Activated naive CD4-positive, alpha-beta T cell (primary cell): Measurements from ENCODE around the gene SUSD3.
"Not testable (repeated sequence)": the region's sequence is repeated elsewhere in the genome, so short reads cannot be mapped to it uniquely, and the experiment has no call there.

Source experiments
- DNase-seq, 4 experiments: peaks; one replicate each; lab custom pipeline; 2025; lab: John Stamatoyannopoulos, UW

Gene SUSD3

DNA sequence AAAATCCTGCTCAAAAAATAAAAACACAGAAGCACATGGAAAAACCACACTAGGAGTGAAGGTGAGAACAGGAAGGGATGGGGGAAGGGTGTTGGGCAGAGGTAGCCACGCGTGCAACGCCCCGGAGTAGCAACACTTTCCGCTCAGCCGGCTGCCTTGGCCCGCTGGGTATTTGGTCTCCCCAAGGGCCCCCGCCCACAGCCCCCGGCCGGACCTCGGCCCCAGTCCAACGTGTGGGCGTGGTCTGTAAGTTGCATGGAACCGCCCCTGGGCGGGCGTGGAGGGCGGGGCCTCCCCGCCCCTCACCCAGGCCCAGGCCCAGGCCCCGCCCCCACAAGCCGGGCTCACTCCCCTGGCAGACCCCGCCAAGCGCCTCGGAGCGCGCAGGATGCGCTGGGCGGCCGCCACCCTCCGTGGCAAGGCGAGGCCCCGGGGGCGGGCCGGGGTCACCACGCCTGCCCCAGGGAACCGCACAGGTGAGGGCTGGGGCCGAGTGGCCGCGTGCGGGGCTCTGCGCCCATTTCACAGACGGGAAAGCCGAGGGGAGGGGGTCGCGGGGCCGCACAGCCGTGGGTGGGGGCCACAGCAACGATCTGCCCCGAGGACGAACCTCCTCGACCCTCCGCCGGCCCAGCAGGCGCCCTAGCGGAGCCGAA is at the start of gene SUSD3:
Gene SUSD3, plus strand, starts transcription at position 347 of the 656 bp plus-strand sequence. Its CDS starts 42 bp downstream, at position 389.
- DNase-seq = peak in 3 of 4 experiments; percentile 28 to 71 (median 46)

DNA sequence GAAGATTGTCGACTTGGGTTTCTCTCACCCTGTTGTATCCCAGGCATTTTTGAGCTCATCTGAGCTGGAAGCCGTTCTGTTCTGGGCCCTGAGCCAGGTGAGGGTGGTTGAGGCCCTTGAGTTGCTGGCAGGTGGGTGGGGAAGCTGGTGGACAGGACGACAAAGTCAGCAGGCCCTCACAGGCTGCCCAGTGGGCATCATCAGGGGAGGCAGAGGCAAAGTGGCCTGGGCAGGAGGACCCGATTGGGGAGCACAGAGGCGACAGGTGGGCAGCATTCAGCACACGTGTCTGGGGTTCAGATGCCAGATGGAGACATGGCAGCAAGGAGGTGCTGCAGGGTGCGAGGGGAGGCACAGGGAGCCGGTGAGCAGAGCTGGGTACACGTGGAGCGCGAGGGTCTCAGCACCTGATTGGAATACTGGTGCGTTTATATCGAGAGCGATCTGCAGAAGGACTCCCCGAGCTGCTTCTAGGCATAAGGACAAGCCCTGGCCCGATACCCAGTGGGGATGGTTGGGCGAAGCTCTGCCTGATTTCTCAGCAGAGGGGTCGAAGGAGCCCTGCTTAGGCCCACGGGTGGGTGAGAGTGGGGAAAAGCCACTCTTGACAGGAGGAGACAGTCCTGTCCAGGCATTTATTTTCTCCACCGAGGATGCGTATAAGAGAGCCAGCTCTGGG is 49.0 kb upstream of the SUSD3 start:
- DNase-seq = no peak

DNA sequence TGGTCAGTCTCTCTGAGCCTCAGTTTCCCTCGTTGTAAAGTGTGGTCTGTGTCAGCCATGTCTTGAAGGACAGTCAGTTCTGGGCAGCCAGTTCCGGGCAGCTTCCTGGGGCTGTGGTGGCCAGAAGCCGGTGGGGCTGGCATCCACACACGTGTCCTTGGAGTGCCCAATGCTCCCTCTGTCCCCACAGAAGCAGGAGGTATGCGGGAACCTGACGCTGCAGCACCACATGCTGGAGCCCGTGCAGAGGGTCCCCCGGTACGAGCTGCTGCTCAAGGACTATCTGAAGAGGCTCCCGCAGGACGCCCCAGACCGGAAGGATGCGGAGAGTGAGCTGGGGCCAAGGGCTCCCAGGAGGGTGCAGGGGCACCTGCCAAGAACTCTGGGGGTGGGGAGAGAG is 48.4 kb upstream of the SUSD3 start:
- no peak for DNase-seq

- no peak for DNase-seq
Measured at GRCh38 chr9:93010704-93011103, 47.8 kb upstream of the SUSD3 start.

DNA sequence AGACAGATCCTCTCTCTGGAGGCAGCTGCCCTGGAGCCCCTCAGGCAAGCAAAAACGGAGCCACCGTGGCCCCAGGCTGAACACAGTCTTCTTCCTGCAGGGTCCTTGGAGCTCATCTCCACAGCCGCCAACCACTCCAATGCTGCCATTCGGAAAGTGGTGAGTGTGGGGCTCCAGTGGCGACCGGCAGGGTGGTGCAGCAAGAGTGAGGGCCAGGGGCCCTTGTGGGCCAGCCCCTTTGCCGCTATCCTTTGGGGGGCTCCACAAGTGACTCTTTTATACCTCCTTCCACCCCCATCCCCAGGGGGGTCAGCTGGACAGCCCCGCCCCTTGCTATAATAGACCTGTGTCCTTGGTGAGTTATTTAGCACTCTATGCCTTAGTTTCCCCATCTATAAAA is 47.4 kb upstream of the SUSD3 start:
- no peak for DNase-seq

- DNase-seq = no peak
Measured at GRCh38 chr9:93012963-93013855, 45.3 kb upstream of the SUSD3 start.

- DNase-seq = no peak
Measured at GRCh38 chr9:93013856-93014582, 44.5 kb upstream of the SUSD3 start.

- not testable (repeated sequence) for DNase-seq
Measured at GRCh38 chr9:93015190-93015589, 43.3 kb upstream of the SUSD3 start.

- no peak for DNase-seq
Measured at GRCh38 chr9:93017621-93018020, 40.9 kb upstream of the SUSD3 start.

DNA sequence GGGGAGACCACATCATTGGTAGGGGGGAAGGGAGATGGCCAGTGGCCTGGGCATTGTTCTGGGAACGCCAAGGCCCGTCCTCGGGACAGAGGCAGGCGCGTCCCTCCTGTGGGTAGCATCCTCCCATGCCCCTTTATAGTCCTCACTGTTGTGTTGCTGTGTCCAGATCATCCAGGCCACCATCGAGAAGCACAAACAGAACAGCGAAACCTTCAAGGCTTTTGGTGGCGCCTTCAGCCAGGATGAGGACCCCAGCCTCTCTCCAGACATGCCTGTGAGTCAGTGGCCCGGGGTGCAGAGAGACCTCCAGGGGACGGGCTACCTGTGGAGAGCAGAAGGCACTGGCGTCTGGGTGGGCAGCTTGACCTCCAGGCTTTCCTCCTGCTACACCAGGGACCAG is 38.4 kb upstream of the SUSD3 start:
- DNase-seq = no peak

DNA sequence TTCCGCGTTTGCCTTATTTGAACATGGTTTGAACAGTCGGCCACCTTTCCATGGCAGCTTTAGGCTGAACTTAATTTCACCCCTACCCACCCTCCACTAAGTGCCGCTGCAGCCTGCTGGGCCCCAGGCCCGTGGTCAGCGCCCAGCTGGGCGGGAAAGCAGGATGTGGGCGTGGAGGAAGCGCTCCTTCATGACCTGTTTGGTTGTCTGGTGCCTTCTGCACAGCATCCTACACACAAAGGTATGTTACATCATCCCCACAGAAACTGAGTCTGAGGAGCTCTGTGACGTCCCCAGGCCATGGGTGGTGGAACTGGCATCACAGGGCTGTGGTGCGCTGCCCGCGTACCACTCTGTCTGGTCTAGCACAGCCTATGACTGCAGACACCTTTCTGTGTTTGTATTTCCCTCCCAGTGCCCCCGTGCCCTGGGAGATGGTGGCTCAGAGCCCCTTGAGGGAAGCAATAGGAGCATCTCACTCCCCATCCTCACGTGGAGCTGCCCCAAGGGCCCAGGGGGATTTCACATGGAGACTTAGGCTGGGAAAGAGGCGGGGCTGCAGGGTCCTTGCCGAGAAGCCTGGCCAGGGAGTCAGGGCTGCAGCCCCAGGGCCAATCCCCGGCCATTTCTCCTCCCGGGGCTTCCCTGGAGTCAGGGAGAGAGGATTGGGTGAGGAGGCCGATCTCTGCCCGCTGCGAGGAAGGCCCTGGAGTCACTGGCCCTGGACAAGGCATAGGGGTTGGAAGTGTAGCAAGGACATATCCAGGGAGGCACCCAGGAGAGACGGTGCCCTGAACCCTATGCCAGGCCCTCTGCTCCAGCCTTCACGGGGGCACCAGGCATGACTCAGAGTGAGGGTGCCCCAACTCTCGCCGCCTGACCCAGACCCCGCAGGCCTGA is 37.5 kb upstream of the SUSD3 start:
- DNase-seq = peak in 1 of 4 experiments; percentile 28

DNA sequence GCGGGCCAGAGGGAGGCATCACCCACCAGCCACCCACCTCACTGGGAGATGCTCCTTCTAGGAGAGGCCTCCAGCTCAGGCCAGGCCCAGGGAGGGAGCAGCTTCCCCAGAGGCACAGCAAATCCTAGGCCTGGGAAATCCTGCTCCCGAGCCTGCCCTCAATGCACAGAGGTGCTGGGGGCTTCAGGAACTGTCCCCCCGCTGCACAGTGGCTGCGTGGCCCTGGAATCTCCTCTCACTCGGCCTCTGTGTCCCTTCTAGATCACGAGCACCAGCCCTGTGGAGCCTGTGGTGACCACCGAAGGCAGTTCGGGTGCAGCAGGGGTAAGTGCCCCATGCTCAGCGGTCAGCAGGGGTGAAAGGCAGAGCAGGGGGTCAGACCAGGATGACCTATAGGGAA is 36.4 kb upstream of the SUSD3 start:
- DNase-seq = no peak

DNA sequence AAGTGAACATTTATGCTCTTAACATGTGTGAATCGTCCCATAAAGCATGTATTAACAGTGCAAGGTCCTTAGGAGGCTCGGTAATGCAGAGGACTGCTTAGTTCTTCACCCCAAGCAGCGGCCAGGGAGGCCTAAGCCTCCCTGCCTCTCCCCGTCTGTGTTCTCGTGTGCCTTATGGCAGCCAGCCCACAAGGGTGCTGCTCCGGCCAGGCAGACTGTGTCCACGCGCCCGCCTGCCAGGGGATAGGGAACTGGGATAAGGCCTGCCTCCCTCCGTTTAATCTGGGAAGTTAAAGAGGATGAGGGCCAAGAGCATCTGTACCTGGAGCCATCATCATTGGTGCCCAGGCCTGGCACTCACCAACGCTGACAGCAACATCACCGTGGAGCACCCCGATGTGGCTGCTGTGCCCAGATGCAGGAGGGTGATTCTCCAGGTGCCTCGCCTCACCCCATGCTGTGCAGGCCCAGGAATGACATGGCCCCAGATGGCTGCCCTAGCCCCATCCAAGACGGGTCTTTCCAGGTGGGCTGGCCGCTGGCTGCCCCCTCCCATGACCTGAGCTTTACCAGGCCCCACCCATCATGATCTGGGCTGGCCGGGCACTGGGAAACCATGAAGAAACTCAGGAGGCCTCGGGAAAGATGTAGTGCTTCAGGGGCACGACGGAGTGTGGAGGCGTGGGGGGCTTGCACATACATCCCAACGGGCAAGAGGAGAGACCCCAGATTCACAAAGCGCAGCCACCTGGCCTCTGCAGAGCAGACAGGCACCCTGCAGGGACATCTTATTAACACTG is 35.6 kb upstream of the SUSD3 start:
- no peak for DNase-seq

- no peak for DNase-seq
Measured at GRCh38 chr9:93023521-93023815, 35.0 kb upstream of the SUSD3 start.

GRCh38 chr9:93024646-93024910 is 33.9 kb upstream of the SUSD3 start:
- no peak for DNase-seq

DNA sequence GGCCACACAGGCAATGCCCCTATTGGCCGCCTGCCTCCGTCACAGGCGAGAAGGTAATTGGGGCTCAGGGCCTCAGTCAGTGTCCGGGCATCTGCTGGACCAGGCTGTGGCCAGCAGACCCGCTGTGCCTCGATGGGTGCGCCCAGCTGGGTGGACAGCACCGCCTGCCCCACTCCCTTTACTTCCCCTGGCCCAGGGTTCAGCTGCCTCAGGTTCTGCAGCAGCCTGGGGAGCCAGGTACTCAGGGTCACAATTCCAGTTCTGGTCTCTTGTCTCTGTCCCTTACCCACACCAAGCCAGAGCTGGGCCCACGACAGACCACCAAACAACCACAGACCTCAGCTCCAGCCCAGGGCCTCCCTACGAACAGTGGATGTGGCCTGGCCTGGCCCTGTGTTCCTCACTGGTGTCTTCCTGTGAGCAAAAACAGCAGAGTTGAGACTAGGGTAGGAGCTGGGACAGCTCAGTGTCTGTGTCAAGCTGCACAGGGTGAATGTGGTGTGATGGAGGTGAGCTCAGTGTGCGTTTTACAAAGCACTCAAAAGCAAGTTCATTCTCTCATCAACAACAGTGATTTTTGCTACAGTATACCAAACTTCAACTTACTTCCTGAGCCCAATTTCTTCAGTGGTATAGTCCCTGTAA is 33.4 kb upstream of the SUSD3 start:
- DNase-seq = peak in 1 of 4 experiments; percentile 28

- no peak for DNase-seq
Measured at GRCh38 chr9:93025736-93026135, 32.8 kb upstream of the SUSD3 start.

- DNase-seq = no peak
Measured at GRCh38 chr9:93026640-93027039, 31.9 kb upstream of the SUSD3 start.

DNA sequence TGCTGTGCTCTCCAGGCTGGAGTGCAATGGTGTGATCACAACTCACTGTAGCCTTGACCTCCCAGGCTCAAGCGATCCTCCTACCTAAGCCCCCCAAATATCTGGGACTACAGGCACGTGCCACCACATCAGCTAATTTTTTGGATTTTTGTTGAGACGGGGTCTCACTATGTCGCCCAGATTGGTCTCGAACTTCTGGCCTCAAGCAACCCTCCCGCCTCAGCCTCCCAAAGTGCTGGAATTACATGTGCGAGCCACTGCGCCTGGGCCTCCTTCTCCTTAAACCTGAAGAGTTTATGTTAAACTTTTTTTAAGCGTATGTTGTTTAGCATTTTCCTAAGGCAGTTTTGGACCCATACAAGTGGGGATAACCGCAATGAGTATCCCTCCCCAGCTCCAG is 30.8 kb upstream of the SUSD3 start:
- no peak for DNase-seq

DNA sequence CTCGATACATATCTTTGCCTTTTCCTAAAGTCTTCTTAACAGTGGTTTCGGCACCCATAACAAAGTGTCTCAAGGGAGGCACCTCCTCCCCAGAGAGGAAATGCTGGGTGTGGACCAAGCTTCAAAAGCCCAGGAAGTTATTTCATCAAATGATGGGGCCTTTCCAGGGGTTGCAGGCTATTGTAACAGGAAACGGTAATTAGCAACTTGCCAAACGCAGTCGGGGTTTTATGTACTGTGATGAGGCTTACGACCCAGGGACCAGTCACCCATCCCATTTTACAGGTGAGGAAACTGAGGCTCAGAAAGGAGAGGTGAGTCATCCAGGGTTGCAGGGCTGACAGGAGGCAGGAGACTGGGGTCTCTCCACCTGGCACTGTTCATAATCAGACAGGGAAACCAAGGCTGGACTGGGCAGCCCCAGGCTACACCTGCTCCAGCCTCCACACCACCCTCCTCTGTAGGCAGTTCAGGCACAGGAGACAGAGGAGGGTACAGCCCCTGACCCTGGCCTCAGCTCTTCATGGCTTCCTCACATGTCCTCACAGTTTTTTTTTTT is 30.0 kb upstream of the SUSD3 start:
- peak in 2 of 4 experiments; percentile 47 to 56 for DNase-seq
